Astrocyte (in vitro differentiated cells and primary cell): ENCODE results near the gene CASK. TPM values are rescaled to one million over a fixed set of nuclear protein-coding genes. Genes with fewer than 3 reads are reported as not detected.

Source experiments
- DNase-seq: peaks from one replicate; pipeline ENCODE4 v3.0.0-alpha.2; 2010; ENCODE audit warnings: low read depth
- FAIRE-seq: peaks from 2 replicates; lab custom pipeline; 2011; peaks lifted over from hg19 to GRCh38; lab: Jason Lieb, UNC
- H2AFZ ChIP-seq: 2 replicates; pipeline ENCODE4 v1.6.0; 2012; ENCODE audit warnings: low read depth, low read length, inconsistent platforms
- H3K27ac ChIP-seq: 2 replicates; pipeline ENCODE4 v1.5.1; 2011; ENCODE audit warnings: low read depth, low read length, inconsistent platforms
- H3K27me3 ChIP-seq: 2 replicates; pipeline ENCODE4 v1.6.0; 2011; ENCODE audit warnings: low read length, inconsistent platforms; ENCODE audit not compliant: insufficient read depth
- H3K36me3 ChIP-seq: 2 replicates; pipeline ENCODE4 v1.5.1; 2011; ENCODE audit warnings: low read length, inconsistent platforms; ENCODE audit not compliant: insufficient read depth
- H3K4me1 ChIP-seq: 2 replicates; pipeline ENCODE4 v1.5.1; 2011; ENCODE audit warnings: low read length, inconsistent platforms; ENCODE audit not compliant: insufficient read depth
- H3K4me2 ChIP-seq: 2 replicates; pipeline ENCODE4 v1.6.0; 2012; ENCODE audit warnings: low read length, inconsistent platforms
- H3K4me3 ChIP-seq: 2 replicates; pipeline ENCODE4 v1.5.1; 2011; ENCODE audit warnings: low read depth, mild to moderate bottlenecking, low read length, inconsistent platforms; ENCODE audit not compliant: insufficient read depth
- H3K79me2 ChIP-seq: 2 replicates; pipeline ENCODE4 v1.6.0; 2012; ENCODE audit warnings: mild to moderate bottlenecking, low read length, inconsistent platforms; ENCODE audit not compliant: insufficient read depth
- H3K9ac ChIP-seq: 2 replicates; pipeline ENCODE4 v1.6.0; 2012; ENCODE audit warnings: mild to moderate bottlenecking, low read length, inconsistent platforms
- H3K9me3 ChIP-seq: 2 replicates; pipeline ENCODE4 v1.5.1; 2012; ENCODE audit warnings: low read depth, mild to moderate bottlenecking, low read length, inconsistent platforms; ENCODE audit not compliant: insufficient read depth
- H4K20me1 ChIP-seq: 2 replicates; pipeline ENCODE4 v1.6.0; 2012; ENCODE audit warnings: low read length, inconsistent platforms; ENCODE audit not compliant: insufficient read depth
- H3K27ac Mint-ChIP-seq: one replicate; pipeline ENCODE4 v1.8.0; 2021; ENCODE audit warnings: mild to moderate bottlenecking, mixed read lengths; ENCODE audit not compliant: unreplicated experiment
- H3K27me3 Mint-ChIP-seq: one replicate; pipeline ENCODE4 v1.8.0; 2021; ENCODE audit warnings: low read depth, mixed read lengths; ENCODE audit not compliant: unreplicated experiment
- H3K36me3 Mint-ChIP-seq: one replicate; pipeline ENCODE4 v1.8.0; 2021; ENCODE audit warnings: low read depth, mixed read lengths; ENCODE audit not compliant: unreplicated experiment
- H3K4me1 Mint-ChIP-seq: one replicate; pipeline ENCODE4 v1.8.0; 2021; ENCODE audit warnings: low read depth, mixed read lengths; ENCODE audit not compliant: unreplicated experiment
- H3K4me3 Mint-ChIP-seq: one replicate; pipeline ENCODE4 v1.8.0; 2021; ENCODE audit warnings: mild to moderate bottlenecking, moderate library complexity, mixed read lengths; ENCODE audit not compliant: unreplicated experiment
- H3K9me3 Mint-ChIP-seq: one replicate; pipeline ENCODE4 v1.8.0; 2021; ENCODE audit warnings: mild to moderate bottlenecking, mixed read lengths; ENCODE audit not compliant: unreplicated experiment
- CTCF ChIP-seq: IDR thresholded peaks from 2 replicates; pipeline ENCODE4 v1.5.1; 2011; ENCODE audit warnings: low read depth, mild to moderate bottlenecking, inconsistent platforms, low read length, moderate library complexity; ENCODE audit not compliant: insufficient read depth
- EZH2 ChIP-seq: IDR thresholded peaks from 2 replicates; pipeline ENCODE4 v1.6.1; 2012; ENCODE audit warnings: mild to moderate bottlenecking, low read length, inconsistent platforms; ENCODE audit not compliant: insufficient read depth
- total RNA-seq: library from RNA; stranded (reverse); gene quantifications from 2 replicates; pipeline ENCODE4 v1.2.1, GENCODE V29; 2021

The CASK gene
- total RNA-seq, 1 donor from 2014 or later: 99.3 TPM

- no peaks in the 10 kb centered on the region for H3K36me3 ChIP-seq
- no peak overlapping the region for H3K4me3 ChIP-seq
- H3K4me1 ChIP-seq: no peaks in the 10 kb centered on the region
- FAIRE-seq (peak; percentile 87), DNase-seq (peak; percentile 22)
- no peaks in the 10 kb centered on the region for H3K27me3 ChIP-seq
- no peaks in the 10 kb centered on the region for H4K20me1 ChIP-seq
- no peaks in the 10 kb centered on the region for H3K79me2 ChIP-seq
- no peak for TF ChIP-seq CTCF
- TF ChIP-seq EZH2: no peak
- H3K27me3 Mint-ChIP-seq: no peaks in the 10 kb centered on the region
- no peak overlapping the region for H3K9ac ChIP-seq
- no peaks in the 10 kb centered on the region for H3K9me3 ChIP-seq
- no peak overlapping the region for H3K27ac ChIP-seq
- H3K4me3 Mint-ChIP-seq: no peak overlapping the region
- H3K36me3 Mint-ChIP-seq: peaks cover 3% of the 10 kb centered on the region
- no peak overlapping the region for H3K4me2 ChIP-seq
- peaks cover 5% of the 10 kb centered on the region for H3K9me3 Mint-ChIP-seq
- H2AFZ ChIP-seq: no peak overlapping the region
- no peak overlapping the region for H3K27ac Mint-ChIP-seq
- peaks cover 16% of the 10 kb centered on the region for H3K4me1 Mint-ChIP-seq
Measured at GRCh38 chrX:41722816-41723618, 200.3 kb downstream of the CASK start.

- no peak overlapping the region for H2AFZ ChIP-seq
- H3K4me2 ChIP-seq: no peak overlapping the region
- no peaks in the 10 kb centered on the region for H3K27me3 ChIP-seq
- Mint-ChIP-seq H3K36me3 (peaks cover 4% of the 10 kb centered on the region), H3K27ac (no peak overlapping the region), H3K4me1 (peaks cover 16% of the 10 kb centered on the region), H3K9me3 (peaks cover 5% of the 10 kb centered on the region), H3K27me3 (no peaks in the 10 kb centered on the region), H3K4me3 (no peak overlapping the region)
- H3K9ac ChIP-seq: no peak overlapping the region
- no peaks in the 10 kb centered on the region for H3K9me3 ChIP-seq
- no peak overlapping the region for H3K4me3 ChIP-seq
- no peaks in the 10 kb centered on the region for H3K4me1 ChIP-seq
- H3K79me2 ChIP-seq: no peaks in the 10 kb centered on the region
- TF ChIP-seq EZH2 (no peak), CTCF (no peak)
- no peaks in the 10 kb centered on the region for H4K20me1 ChIP-seq
- no peaks in the 10 kb centered on the region for H3K36me3 ChIP-seq
- no peak for DNase-seq
- no peak overlapping the region for H3K27ac ChIP-seq
- FAIRE-seq: peak; percentile 99
Measured at GRCh38 chrX:41722214-41722613, 201.1 kb downstream of the CASK start.

GRCh38 chrX:41721590-41721989, 201.8 kb downstream of the CASK start:
- no peak overlapping the region for H2AFZ ChIP-seq
- peaks cover 16% of the 10 kb centered on the region for H3K4me1 Mint-ChIP-seq
- no peaks in the 10 kb centered on the region for H3K27me3 Mint-ChIP-seq
- peaks cover 5% of the 10 kb centered on the region for H3K9me3 Mint-ChIP-seq
- TF ChIP-seq EZH2 (no peak), CTCF (no peak)
- no peaks in the 10 kb centered on the region for H3K9me3 ChIP-seq
- H3K27me3 ChIP-seq: no peaks in the 10 kb centered on the region
- H3K4me3 ChIP-seq: no peak overlapping the region
- no peaks in the 10 kb centered on the region for H3K36me3 ChIP-seq
- no peak for FAIRE-seq
- no peaks in the 10 kb centered on the region for H3K79me2 ChIP-seq
- H3K36me3 Mint-ChIP-seq: peaks cover 9% of the 10 kb centered on the region
- H3K27ac Mint-ChIP-seq: no peak overlapping the region
- H3K4me1 ChIP-seq: no peaks in the 10 kb centered on the region
- no peak overlapping the region for H3K4me2 ChIP-seq
- no peak overlapping the region for H3K9ac ChIP-seq
- no peak overlapping the region for H3K27ac ChIP-seq
- H4K20me1 ChIP-seq: no peaks in the 10 kb centered on the region
- H3K4me3 Mint-ChIP-seq: no peak overlapping the region
- no peak for DNase-seq
